GM12878 (cell line): ENCODE data around the gene ITPKB. TPM values are rescaled to one million over a fixed set of nuclear protein-coding genes. Genes with fewer than 3 reads are reported as not detected.

ENCODE experiments used
- ATF3 ChIP-seq: IDR thresholded peaks from 2 replicates; pipeline ENCODE4 v1.6.1; 2011; ENCODE audit warnings: low read depth, mild to moderate bottlenecking, low read length, moderate library complexity, borderline replicate concordance; ENCODE audit errors: extremely low read depth
- BCL3 ChIP-seq: IDR thresholded peaks from 2 replicates; pipeline ENCODE4 v1.6.1; 2011; ENCODE audit warnings: borderline replicate concordance, low read depth, mild to moderate bottlenecking, moderate library complexity, low read length; ENCODE audit not compliant: insufficient read depth, poor library complexity, severe bottlenecking
- BHLHE40 ChIP-seq, 2 experiments: fragments of 450-650 bp in 1 of 2; IDR thresholded peaks; 2 replicates each; pipeline ENCODE4 v1.6.1; 2011 to 2017; ENCODE audit warnings: low read depth in 2 of 2, borderline replicate concordance in 1 of 2, improper control_type of control experiment in 1 of 2, low read length in 1 of 2, mild to moderate bottlenecking in 1 of 2
- CBX5 ChIP-seq: sonication (generic); IDR thresholded peaks from 2 replicates; pipeline ENCODE4 v1.6.1; 2016; ENCODE audit warnings: low read depth, moderate library complexity, mild to moderate bottlenecking, inconsistent platforms
- CEBPZ ChIP-seq: fragments of 150-350 bp; IDR thresholded peaks from 2 replicates; pipeline ENCODE4 v1.6.1; 2016; ENCODE audit warnings: low read depth, low read length
- E2F8 ChIP-seq: fragments of 450-650 bp; IDR thresholded peaks from 2 replicates; pipeline ENCODE4 v1.6.1; 2018; ENCODE audit warnings: mild to moderate bottlenecking, low read depth, moderate library complexity; ENCODE audit not compliant: partially characterized antibody
- FOS ChIP-seq: IDR thresholded peaks from 3 replicates; pipeline ENCODE4 v1.6.1; 2011; ENCODE audit warnings: borderline replicate concordance; ENCODE audit not compliant: insufficient read length; ENCODE audit errors: extremely low read depth
- HDAC6 ChIP-seq: fragments of 200-600 bp; sonication (generic); IDR thresholded peaks from one replicate; pipeline ENCODE4 v1.8.0; 2017; ENCODE audit warnings: antibody characterized with exemption; ENCODE audit not compliant: unreplicated experiment
- LARP7 ChIP-seq: fragments of 450-650 bp; IDR thresholded peaks from 2 replicates; pipeline ENCODE4 v1.6.1; 2017; ENCODE audit warnings: mild to moderate bottlenecking
- PAX5 ChIP-seq: IDR thresholded peaks from 2 replicates; pipeline ENCODE4 v1.6.1; 2011; ENCODE audit warnings: low read depth, low read length, borderline replicate concordance
- PML ChIP-seq: IDR thresholded peaks from 2 replicates; pipeline ENCODE4 v1.6.1; 2012; ENCODE audit warnings: low read length, inconsistent platforms
- PRDM15 ChIP-seq: fragments of 450-650 bp; formaldehyde crosslinking; IDR thresholded peaks from 2 replicates; pipeline ENCODE4 v1.4.0; 2020; ENCODE audit warnings: mild to moderate bottlenecking, moderate library complexity
- SP1 ChIP-seq: IDR thresholded peaks from one replicate; pipeline ENCODE4 v1.6.1; 2011; ENCODE audit warnings: low read depth, low read length
- SREBF2 ChIP-seq: IDR thresholded peaks from 2 replicates; pipeline ENCODE4 v1.6.1; 2012; ENCODE audit warnings: mild to moderate bottlenecking, low read length
- USF1 ChIP-seq: IDR thresholded peaks from 2 replicates; pipeline ENCODE4 v1.6.1; 2011; ENCODE audit warnings: borderline replicate concordance, low read depth, mild to moderate bottlenecking, moderate library complexity, mixed read lengths, low read length; ENCODE audit not compliant: insufficient read depth; ENCODE audit errors: extremely low read length
- YBX1 ChIP-seq: fragments of 450-650 bp; IDR thresholded peaks from 2 replicates; pipeline ENCODE4 v1.6.1; 2016; ENCODE audit warnings: antibody characterized with exemption
- polyA plus RNA-seq, 11 experiments: library from polyadenylated mRNA; depleted of rRNA in 4 of 11; unstranded in 6 of 11; stranded (reverse) in 5 of 11; fragments of >200 nt; fragmentation: Nextera tagmentation in 4 of 11; fragmentation: Illumina TruSeq in 1 of 11; extraction: Ambion mirVana in 4 of 11; extraction: Trizol in 1 of 11; gene quantifications; 1 replicate in 1 of 11; 2 replicates in 10 of 11; pipeline versions ENCODE4 v1.2.1 to v1.2.3, GENCODE V29; 2011 to 2016; ENCODE audit warnings: inconsistent platforms in 2 of 11, missing spikeins in 2 of 11, low read depth in 1 of 11
- total RNA-seq, 4 experiments: library from RNA; depleted of rRNA in 3 of 4; stranded (reverse); fragments of >200 nt in 3 of 4; fragmentation: Illumina TruSeq in 1 of 4; extraction: Trizol in 1 of 4; gene quantifications; 2 replicates each; pipeline versions ENCODE4 v1.2.1 to v1.2.3, GENCODE V29; 2013 to 2021

ITPKB gene
- total and polyA plus RNA-seq, 10 of the 15 experiments (the other 5 are each of a cell fraction or from before 2014, with no cell fraction given) = 1.3 to 38.7 (median 12.9) TPM

- TF ChIP-seq ATF3 = no peak
- TF ChIP-seq SP1 = no peak
- TF ChIP-seq FOS = no peak
- TF ChIP-seq HDAC6 = no peak
- no peak for TF ChIP-seq PRDM15 (CRISPR knock-in tag)
- no peak for TF ChIP-seq SREBF2
- no peak for TF ChIP-seq USF1
- no peak for TF ChIP-seq PML
- no peak for TF ChIP-seq YBX1
- no peak for TF ChIP-seq CBX5
- TF ChIP-seq PAX5 = no peak
- no peak for TF ChIP-seq E2F8
- peak in 1 of 2 experiments; percentile 30; a peak in 1 of 4 replicates for TF ChIP-seq BHLHE40 (IDR thresholded peaks at IDR 0.05; ENCODE audit: borderline replicate concordance in 1 of 2, low read depth in 2 of 2, low read length in 1 of 2)
- TF ChIP-seq BCL3 = peak; percentile 73
- no peak for TF ChIP-seq CEBPZ
- no peak for TF ChIP-seq LARP7
These were observed 26.2 kb downstream of the ITPKB start (continued) for GRCh38 chr1:226712742-226713419.
